ENCODE data around the gene OR2V2.
"Not testable (repeated sequence)": the region's sequence is repeated elsewhere in the genome, so short reads cannot be mapped to it uniquely, and the experiment has no call there.

OR2V2 gene

DNA sequence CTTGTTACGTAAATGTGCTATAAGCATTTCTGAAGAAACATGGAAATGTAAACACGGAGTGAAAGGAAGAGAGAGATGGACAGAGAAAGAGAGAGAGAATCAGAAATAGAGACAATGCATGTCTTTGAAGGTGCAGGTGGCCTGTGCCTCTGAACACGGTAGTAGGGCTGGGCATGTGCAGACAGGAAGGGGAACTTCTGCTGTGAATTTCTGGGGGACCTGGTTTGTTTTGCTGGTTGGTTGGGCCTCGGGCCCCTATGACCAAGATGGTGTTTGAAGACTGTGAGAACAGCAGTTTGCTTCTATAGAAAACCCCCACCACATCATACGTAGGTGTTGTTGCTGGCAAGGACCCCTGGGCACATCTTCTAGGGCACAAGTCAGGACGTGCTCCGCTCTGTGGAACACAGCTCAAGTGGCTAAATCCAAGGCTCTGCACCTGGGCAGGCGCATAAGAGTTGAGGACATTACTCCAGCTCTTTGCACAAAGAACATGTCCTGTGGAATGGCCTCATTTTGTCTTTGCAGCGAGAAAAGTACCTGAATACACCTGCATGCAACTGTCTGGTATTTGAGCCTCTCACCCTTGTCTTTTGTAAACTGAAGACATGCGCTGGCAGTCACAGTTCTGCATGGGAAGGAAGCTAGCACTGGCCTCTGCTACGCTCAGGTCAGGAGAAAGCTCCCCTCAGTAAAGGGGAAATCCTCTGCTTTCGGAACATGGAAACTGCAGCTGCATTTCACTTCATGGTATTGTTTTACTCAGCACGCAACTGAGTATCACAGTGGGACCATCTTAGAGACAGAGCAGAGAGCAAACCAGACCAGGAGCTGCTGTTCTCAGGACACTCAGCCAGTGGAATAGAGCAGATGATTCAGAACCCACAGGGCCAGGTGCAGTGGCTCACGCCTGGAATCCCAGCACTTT is 2.7 kb downstream of the OR2V2 start:
- no peak for DNase-seq

DNA sequence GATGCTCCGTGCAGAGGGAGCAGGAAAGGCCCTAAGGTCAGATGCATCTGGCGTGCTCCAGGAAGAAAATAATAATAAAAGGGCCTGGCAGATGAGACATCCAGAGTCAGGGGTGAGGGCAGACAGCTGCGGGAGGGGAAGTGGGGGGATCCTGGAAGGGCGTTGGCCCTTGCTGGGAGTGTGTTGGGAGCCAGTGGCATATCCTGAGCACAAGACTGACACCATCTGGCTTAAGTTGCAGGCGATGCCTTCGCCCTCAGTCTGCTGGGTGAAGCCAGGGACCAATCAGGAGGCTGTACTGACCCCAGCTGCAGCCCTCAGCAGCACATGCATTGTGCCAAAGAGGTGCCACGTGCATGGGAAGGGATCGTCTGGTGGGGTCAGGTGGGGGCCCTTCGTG is 3.8 kb downstream of the OR2V2 start:
- DNase-seq: no peak

DNA sequence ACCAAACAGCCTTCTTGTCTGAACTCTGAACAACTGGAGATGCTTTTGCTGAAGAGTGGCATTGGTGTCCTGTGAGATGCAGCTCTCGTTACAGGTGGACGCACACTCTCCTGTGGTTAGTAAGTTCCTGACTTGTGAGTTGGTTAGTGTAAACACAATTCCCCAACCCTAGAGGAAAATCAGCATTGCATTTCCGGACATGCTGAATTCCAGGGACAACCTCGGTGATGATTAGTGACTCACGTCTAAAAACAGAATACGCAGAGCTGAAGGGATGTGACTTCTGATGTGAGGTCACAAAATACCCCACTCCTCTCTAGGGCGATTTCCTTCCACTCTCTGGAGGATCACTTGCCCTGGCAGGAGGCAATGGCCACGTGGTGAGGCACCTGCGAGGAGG is 5.0 kb downstream of the OR2V2 start:
- DNase-seq: no peak

DNA sequence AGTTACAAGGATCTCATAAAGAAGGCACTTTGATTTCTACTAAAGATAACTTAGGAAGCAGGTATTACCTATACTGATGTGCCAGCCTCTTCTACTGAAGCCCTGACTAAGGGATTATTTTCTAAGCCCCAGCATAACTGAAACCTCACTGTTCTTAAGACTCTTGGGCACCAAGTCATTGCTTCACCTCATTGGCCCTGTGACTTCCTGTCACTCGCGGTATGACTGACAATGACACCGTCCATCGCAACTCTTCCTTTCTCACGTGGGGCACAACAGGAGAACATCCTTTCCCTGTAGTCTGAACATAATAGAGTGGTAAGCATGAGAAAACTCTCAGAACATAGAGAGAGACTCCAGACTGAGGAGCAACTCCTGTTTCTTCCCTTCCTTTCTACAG is 6.4 kb downstream of the OR2V2 start:
- DNase-seq: peak; percentile 39

DNA sequence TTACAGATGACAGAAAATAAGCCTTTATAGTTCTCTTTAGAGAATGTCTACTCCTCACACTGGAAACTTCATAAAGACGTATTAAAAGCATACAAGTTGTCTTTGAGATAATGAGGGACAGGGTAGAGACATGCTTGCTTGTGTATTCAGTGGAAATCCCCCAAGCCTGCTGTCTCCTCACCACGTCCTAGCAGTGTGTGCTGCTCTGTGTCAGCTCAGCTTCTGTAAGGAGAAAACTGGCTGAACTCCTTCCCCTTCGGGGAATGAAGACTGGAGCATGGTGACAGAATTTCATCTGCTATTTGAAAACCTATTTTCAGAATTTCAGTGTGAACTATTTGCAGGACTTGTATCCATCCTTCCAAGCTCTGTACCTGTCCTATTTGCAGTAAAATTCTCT is 9.4 kb downstream of the OR2V2 start:
- DNase-seq: no peak

DNA sequence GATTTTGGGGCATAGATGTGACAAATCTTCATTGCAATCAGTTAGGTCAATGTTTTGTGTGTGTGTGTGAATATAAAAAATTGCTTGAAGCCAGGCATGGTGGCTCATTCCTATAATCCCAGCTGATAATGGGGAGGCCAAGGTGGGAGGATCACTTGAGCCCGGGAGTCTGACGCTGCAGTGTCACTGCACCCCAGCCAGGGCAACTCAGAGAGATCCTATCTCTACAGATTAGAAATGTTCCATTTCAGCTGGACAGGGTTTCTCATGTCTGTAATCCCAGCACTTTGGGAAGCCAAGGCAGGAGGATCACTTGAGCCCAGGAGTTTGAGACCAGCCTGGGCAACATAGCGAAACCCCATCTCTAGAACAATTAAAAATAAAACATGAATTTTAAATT is 11.5 kb downstream of the OR2V2 start:
- DNase-seq: no peak

DNA sequence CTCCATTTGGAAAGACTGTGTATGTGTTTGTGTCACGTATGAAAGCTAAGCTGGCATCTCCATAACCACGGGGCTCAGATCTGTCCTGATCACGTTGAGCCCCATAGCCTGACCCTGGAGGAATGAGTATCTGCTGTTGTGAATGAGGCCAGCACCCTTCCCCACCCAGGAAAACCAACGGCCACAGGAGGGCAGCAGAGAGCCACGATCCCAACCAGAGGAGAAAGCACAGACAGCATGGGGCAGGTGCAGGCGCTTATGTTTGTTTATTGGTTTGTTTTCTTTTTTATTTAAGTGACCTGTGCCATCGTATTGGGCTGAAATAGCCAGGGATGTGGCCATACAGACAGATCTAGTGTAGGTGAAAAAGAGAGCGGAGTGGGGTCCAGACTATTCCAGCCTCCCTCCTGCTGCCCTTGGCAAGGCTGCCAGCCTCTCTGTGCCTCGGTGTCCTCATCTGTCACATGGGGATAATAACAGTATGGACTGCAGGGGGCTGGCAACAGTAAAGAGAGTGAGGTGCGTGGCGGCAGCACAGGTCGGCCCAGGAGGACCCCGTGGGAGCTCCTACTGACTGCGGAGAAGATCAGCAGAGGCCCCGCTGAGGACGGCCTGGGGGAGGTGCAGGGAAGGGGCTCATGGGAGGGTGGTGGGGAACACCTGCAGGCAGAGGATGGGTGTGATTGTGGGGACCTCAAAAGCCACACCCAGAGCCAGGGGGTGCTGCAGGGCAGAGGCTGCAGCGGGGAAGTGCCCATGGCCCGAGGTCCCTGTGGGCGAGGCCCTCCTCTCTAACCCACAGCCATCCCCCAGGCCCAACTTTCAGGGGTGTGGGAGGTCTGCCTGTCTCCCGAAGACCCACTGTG is 12.1 kb downstream of the OR2V2 start:
- DNase-seq: peak; percentile 74

DNA sequence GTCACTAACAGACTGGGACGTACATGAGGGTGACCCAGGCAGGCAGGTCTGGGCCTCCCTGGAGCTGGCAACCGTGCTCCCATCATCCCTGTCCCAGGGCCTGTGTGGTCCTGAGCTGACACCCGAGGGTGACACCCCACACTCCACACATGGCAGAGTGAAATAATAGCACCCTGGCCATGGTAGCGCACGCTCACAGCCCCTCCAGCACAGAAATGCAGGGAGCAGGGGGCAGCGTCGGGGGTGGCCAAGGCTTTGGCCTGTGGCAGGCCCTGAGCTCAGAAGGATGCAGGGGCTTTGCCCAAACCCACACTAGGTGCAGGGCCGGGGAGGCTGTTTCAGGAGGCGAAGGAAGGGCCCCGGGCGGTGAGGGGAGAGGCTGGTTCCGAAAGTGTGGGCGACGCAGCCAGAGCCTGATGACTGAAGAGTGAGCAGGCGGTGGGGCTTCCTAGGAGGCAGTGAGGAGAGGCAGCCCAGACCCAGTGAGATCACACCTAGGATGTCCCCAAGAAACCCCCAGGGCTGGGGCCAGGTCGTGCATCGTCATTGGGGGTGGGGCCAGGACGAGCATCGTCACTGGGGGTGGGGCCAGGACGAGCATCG is 12.9 kb downstream of the OR2V2 start:
- peak; percentile 35 for DNase-seq

DNA sequence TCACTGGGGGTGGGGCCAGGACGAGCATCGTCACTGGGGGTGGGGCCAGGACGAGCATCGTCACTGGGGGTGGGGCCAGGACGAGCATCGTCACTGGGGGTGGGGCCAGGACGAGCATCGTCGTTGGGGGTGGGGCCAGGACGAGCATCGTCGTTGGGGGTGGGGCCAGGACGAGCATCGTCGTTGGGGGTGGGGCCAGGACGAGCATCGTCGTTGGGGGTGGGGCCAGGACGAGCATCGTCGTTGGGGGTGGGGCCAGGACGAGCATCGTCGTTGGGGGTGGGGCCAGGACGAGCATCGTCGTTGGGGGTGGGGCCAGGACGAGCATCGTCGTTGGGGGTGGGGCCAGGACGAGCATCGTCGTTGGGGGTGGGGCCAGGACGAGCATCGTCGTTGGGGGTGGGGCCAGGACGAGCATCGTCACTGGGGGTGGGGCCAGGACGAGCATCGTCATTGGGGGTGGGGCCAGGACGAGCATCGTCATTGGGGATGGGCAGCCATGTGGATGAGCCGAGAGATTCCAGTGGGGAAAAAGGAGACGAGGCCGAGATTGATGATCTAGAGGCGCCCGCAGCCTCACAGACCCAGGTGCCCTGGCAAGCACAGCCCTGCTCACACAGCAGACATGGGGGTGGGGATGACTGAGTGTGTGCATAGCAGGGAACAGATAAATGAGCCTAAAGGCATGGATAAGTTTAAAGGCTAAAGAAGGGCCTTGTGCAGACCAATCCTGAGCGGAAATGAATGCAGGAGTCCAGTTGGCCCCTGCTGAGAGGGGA is 13.6 kb downstream of the OR2V2 start:
- not testable (repeated sequence) for DNase-seq

DNA sequence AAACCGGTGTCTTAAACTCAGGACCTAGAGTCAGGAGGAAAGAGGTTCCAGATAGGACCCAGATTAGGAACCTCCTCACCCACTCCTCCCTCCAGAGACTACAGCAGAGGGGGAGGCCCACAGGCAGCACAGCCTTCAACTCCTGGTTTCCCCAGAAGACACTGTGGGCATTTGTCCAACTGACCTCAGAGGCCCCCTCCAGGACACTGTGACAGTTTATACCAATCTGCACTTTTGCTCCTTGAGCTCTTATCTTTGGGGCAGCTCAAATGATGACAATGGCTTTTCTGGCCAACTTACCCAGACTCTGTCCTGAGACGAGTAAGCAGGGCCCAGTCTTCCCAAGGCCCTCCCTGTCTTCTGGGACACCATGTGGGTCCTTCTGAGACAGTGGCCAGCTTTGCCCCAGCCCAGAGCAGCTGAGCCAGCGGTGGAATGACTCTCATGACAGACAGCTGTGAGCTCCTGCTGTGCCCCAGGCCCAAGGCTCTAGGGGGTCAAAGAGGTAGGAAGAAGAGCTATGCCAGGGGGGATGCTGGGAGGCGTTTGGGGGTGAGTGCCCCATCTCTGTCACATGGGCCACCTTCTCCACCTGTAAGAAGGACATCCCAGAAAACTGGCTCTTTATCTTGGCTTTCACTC is 14.3 kb downstream of the OR2V2 start:
- DNase-seq: no peak

DNA sequence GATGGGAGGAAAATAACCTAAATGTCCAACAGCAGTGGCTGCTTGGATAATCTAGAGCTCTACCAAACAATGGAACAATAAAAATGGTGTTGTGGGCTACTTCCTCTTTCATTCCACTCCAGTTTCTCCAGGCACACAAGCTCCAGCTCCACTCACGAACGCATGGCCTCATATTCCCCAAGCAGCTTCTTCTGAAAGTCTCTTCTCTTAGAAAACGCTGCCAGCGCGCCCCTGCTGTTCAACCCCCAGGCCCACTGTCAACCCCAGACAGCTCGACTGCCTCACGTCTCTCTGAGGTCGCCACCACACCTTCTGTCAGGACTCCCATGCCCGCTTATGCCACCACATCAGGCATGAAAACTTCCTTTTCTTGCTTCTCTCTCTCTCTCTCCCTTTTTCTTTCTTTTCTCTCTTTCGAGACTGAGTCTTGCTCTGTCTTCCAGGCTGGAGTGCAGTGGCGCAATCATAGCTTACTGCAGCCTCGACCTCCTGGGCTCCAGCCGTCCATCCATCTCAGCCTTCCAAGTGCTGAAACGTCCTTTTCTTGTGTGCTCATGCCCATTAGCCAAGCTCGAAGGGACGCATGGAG is 16.2 kb downstream of the OR2V2 start:
- DNase-seq: no peak

DNA sequence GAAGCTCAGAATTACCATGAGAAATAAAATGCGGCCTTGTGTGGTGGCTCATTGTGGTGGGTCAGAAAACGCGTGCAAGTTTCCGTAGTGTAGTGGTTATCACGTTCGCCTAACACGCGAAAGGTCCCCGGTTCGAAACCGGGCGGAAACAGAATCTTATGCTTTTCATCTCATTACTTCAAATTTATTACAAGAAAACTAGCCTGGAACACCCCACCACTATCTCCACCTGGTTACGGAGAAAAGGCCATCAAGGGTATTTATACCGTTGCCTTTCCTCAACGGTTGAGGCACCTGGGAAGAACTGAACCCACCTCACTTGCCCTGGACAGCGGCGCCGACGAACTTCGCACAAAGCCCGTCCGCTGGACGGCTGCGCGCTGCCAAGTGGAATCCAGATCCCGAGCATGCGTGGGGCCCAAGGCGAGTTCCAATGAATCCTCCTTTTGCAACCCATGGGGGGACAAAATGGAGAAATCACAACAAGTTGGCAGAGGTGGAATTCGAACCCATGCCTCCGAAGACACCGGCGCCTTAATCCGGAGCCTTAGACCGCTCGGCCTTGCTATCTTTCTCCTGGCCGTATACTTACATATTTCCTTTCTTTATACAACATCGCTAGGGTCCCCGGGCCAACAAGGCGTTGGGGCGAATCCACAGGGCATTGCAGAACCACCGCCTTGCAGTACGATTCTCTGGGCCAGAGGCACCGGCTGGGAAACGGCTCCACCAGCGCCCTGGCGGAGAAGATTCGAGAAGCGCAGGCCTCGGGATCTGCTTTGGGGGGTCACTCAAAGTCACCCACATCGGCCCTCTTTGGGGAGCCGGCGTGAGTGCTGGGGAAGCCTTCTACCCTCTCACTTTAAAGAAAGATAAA is 16.9 kb downstream of the OR2V2 start:
- DNase-seq: no peak

DNA sequence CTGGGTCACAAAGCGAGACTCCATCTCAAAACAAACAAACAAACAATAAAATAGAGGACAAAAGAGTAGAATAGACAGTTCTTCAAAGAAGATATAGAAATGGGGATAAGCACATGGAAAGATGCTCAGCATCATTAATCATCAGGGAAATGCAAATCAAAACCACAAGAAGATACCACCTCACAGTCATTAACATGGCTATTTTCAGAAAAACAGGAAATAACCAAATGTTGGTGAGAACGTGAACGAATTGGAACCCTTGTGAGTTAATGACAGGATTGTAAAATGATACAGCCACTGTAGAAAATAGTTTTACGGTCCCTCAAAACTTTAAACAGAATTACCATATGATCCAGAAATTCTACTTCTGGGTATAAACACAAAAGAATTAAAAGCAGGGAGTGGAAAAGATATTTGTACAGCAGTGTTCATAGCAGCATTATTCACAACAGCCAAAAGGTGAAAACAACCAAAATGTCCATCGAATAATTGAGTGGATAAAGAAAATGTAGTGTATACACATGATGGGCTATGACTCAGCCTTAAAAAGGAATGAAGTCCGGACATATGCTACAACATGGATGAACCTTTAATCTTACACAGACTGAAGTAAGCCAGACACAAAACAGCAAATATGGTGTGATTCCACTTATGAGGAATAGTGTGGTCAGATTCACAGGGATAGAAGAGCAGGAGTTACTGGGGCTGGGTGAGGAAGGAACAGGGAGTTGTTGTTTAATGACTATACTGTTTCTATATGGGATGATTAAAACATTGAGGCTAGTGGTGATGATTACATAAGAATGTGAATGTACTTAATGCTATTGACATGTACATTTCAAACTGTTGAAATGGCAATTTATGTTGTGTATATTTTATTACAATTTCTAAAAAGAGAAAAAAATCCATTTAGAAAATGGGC is 19.7 kb downstream of the OR2V2 start:
- no peak for DNase-seq

DNA sequence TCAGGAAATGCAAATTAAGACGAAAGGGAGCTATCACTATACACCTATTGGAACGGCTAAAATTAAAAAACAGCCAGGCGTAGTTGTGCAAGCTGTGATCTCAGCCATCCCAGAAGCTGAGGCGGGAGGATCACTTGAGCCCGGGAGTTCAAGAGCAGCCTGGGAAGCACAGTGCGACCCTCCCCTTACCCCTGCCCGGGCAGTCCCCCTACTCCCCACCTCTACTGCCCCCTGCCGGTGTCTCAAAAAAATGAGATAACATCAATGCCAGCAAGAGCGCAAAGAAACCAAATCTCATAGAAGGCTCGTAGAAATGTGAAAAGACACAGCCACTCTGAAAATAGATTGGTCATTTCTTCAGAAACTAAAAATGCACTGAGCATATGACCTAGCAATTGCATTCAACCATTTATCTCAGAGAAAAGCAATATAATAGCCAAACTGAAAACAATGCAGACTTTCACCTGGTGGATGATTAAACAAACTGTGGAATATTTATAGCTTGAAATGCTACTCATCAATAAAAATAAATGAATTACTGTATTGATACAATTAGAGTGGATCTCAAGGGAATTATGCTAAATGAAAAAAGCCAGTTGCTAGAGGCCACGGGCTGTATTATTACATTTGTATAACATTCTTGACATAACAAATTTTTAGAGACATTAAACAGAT is 20.6 kb downstream of the OR2V2 start:
- no peak for DNase-seq

DNA sequence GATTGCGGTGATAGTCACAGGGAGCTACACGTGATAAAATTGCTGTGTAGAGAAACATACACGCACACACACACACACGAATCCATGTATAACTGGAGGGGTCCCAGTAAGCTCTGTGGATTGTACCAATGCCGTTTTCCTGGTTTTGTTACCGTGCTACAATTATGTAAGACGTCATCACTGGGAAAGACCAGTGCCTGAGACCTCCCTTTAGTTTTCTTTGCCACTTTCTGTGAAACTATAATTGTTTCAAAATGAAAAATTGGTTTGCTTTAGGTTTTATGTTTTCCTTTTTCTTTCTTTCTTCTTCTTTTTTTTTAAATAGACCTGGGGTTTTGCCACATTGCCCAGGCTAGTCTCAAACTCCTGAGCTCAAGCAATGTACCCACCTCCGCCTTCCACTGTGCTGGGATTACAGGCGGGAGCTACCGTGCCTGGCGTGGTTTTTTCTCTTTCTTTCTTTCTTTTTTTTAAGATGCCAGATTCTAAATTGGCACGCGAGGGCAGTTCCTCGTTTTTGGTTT is 21.3 kb downstream of the OR2V2 start:
- DNase-seq: no peak

DNA sequence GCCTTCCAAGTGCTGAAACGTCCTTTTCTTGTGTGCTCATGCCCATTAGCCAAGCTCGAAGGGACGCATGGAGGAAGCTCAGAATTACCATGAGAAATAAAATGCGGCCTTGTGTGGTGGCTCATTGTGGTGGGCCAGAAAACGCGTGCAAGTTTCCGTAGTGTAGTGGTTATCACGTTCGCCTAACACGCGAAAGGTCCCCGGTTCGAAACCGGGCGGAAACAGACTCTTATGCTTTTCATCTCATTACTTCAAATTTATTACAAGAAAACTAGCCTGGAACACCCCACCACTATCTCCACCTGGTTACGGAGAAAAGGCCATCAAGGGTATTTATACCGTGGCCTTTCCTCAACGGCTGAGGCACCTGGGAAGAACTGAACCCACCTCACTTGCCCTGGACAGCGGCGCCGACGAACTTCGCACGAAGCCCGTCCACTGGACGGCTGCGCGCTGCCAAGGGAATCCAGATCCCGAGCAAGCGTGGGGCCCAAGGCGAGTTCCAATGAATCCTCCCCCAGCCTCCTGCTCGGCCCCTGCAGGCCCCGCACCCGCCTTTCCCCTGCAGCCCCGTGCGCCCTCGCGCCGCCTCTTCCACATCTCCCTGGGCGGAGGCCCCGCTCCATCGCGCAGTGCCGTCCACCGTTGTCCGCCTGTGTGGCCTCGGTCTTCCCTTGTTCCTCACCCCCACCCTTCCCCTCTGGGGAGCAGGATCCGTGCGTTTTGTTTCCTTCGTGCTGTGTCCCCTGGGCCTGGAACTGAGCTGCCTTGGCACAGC is 22.3 kb downstream of the OR2V2 start:
- not testable (repeated sequence) for DNase-seq

DNA sequence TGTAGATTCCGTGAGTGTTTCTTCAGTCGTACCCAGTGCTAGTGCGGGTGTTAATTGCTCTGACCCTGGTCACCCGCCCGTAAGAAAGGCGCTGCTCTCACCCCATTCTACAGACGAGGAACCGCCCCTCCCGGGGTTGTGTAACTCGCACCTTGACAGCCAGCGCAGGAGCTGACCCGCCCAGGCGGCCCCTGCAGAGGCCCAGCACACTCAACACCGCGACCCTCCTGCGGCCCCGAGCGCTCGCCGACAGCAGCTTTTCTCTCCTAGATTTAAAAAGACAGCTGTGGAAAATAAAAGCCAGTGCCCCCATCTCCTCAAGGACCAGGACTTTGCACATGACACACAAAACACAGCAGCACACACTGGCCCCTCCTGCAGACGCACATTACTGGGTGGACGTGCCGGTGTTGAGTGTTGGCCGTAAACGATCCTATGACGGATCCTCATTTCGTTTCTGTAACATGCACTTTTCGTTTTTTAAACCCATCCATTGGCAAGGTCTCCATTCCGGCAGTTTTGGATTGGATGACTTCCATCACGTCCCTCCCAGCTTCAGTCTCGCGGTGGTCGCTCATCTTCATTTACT is 22.9 kb downstream of the OR2V2 start:
- no peak for DNase-seq

DNA sequence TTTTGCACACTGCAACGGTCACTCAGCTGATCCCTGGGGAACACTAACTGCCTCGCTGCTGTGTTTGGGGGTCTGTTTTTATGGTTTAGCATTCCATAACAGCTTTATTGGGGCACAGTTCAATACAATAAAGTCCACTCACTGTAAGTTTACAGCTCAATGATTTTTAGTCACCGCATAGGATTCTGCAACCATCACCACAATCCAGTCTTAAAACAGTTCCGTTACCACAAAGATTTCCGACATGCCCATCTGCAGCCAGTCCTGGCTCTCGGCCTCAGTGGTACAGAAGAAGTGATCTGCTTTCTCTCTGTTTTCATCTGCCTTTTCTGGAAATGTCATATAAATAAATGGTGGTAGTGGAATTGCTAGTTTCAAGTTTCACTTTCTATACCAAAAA is 23.6 kb downstream of the OR2V2 start:
- no peak for DNase-seq
